HG03159 (cell line): ENCODE results near the gene TPCN1.

Source experiments
- ATAC-seq: cut with Tn5 transposase; IDR thresholded peaks from one replicate; pipeline ENCODE4 v1.9.1; 2021; ENCODE audit warnings: mild to moderate bottlenecking, moderate library complexity; ENCODE audit not compliant: unreplicated experiment

Gene TPCN1

GRCh38 chr12:113257564-113257963 is 36.3 kb downstream of the TPCN1 start:
- ATAC-seq, result no peak

- no peak for ATAC-seq
Observed at GRCh38 chr12:113260127-113260526, 38.9 kb downstream of the TPCN1 start.

GRCh38 chr12:113260636-113261300 is 39.5 kb downstream of the TPCN1 start:
- no peak for ATAC-seq

- ATAC-seq, result no peak
Observed at GRCh38 chr12:113261847-113262470, 40.7 kb downstream of the TPCN1 start.

GRCh38 chr12:113262710-113263109 is 41.4 kb downstream of the TPCN1 start:
- ATAC-seq, result no peak

GRCh38 chr12:113263431-113263963 is 42.2 kb downstream of the TPCN1 start:
- no peak for ATAC-seq

GRCh38 chr12:113266106-113266895 is 45.0 kb downstream of the TPCN1 start:
- no peak for ATAC-seq

- no peak for ATAC-seq
Observed at GRCh38 chr12:113267621-113268020, 46.4 kb downstream of the TPCN1 start.

- no peak for ATAC-seq
Observed at GRCh38 chr12:113268136-113268535, 46.9 kb downstream of the TPCN1 start.

GRCh38 chr12:113268621-113269020 is 47.4 kb downstream of the TPCN1 start:
- ATAC-seq, result no peak

- ATAC-seq, result no peak
Observed at GRCh38 chr12:113269257-113269943, 48.1 kb downstream of the TPCN1 start.

- ATAC-seq, result no peak
Observed at GRCh38 chr12:113270709-113271009, 49.4 kb downstream of the TPCN1 start.

GRCh38 chr12:113271466-113271852 is 50.2 kb downstream of the TPCN1 start:
- no peak for ATAC-seq

- ATAC-seq, result no peak
Observed at GRCh38 chr12:113271853-113272561, 50.7 kb downstream of the TPCN1 start.

- no peak for ATAC-seq
Observed at GRCh38 chr12:113273053-113273725, 51.9 kb downstream of the TPCN1 start.

GRCh38 chr12:113274848-113275247 is 53.6 kb downstream of the TPCN1 start:
- ATAC-seq, result no peak

GRCh38 chr12:113276306-113276705 is 55.0 kb downstream of the TPCN1 start:
- no peak for ATAC-seq

- no peak for ATAC-seq
Observed at GRCh38 chr12:113276946-113277500, 55.8 kb downstream of the TPCN1 start.

GRCh38 chr12:113277511-113277910 is 56.2 kb downstream of the TPCN1 start:
- ATAC-seq, result no peak

GRCh38 chr12:113278141-113278540 is 56.9 kb downstream of the TPCN1 start:
- ATAC-seq, result no peak
